Astrocyte (in vitro differentiated cells and primary cell): ENCODE data around the gene PTPMT1.

ENCODE experiments used
- EZH2 ChIP-seq: IDR thresholded peaks from 2 replicates; pipeline ENCODE4 v1.6.1; 2012; ENCODE audit warnings: mild to moderate bottlenecking, low read length, inconsistent platforms; ENCODE audit not compliant: insufficient read depth
- TF ChIP-seq, protein P1 (sequence below): IDR thresholded peaks from 2 replicates; pipeline ENCODE4 v1.5.1; 2011; ENCODE audit warnings: low read depth, mild to moderate bottlenecking, inconsistent platforms, low read length, moderate library complexity; ENCODE audit not compliant: insufficient read depth

DNA sequence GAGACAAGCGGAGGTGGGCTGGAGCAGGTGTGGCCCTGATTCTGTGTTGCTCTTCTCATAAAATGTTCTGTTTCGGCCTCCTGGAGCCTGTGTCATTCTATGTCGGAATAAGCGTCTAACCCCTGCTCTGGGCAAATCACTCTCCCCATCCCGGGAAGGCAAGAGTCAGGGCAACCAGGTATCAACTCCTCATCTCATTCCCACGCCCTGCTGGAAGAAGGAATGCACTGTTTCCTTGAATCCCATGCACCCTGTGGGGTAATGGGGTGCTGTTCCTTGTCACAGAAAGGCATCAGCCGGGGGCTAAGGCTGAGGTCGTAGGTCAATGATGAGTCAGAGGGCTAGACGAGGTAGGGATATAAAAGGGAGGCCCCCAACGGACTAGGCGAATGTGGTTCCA lies 23.7 kb downstream of the PTPMT1 start:
- TF ChIP-seq, protein P1, sequence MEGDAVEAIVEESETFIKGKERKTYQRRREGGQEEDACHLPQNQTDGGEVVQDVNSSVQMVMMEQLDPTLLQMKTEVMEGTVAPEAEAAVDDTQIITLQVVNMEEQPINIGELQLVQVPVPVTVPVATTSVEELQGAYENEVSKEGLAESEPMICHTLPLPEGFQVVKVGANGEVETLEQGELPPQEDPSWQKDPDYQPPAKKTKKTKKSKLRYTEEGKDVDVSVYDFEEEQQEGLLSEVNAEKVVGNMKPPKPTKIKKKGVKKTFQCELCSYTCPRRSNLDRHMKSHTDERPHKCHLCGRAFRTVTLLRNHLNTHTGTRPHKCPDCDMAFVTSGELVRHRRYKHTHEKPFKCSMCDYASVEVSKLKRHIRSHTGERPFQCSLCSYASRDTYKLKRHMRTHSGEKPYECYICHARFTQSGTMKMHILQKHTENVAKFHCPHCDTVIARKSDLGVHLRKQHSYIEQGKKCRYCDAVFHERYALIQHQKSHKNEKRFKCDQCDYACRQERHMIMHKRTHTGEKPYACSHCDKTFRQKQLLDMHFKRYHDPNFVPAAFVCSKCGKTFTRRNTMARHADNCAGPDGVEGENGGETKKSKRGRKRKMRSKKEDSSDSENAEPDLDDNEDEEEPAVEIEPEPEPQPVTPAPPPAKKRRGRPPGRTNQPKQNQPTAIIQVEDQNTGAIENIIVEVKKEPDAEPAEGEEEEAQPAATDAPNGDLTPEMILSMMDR = no peak
- TF ChIP-seq EZH2 = no peak
